ENCODE data around the gene BCL3.
A peak's percentile ranks its signal among the peaks of the same experiment; 100 is the strongest.

BCL3 gene

GRCh38 chr19:44722131-44723121, 26.1 kb upstream of the BCL3 start:
- DNase-seq (ENCODE audit: low spot score): peak; percentile 63
- in situ Hi-C loops (cut with MboI; ENCODE audit: low pct_unique_long_range_greater_than_20kb, low sequenced_read_pairs, unreplicated experiment): no loop called here
- TF ChIP-seq CTCF (IDR thresholded peaks at IDR 0.05; ENCODE audit: extremely low read depth, insufficient read depth, missing control alignments): no peak

- DNase-seq (ENCODE audit: low spot score): peak; percentile 68
- in situ Hi-C loops (cut with MboI; ENCODE audit: low pct_unique_long_range_greater_than_20kb, low sequenced_read_pairs, unreplicated experiment): no loop called here
- TF ChIP-seq CTCF (IDR thresholded peaks at IDR 0.05; ENCODE audit: extremely low read depth, insufficient read depth, missing control alignments): no peak
These were observed 25.1 kb upstream of the BCL3 start for GRCh38 chr19:44723299-44723951.

GRCh38 chr19:44723952-44724319, 24.6 kb upstream of the BCL3 start:
- TF ChIP-seq CTCF (IDR thresholded peaks at IDR 0.05; ENCODE audit: extremely low read depth, insufficient read depth, missing control alignments): peak; percentile 98
- in situ Hi-C loops (cut with MboI; ENCODE audit: low pct_unique_long_range_greater_than_20kb, low sequenced_read_pairs, unreplicated experiment): no loop called here
- peak; percentile 85 for DNase-seq (ENCODE audit: low spot score)

DNA sequence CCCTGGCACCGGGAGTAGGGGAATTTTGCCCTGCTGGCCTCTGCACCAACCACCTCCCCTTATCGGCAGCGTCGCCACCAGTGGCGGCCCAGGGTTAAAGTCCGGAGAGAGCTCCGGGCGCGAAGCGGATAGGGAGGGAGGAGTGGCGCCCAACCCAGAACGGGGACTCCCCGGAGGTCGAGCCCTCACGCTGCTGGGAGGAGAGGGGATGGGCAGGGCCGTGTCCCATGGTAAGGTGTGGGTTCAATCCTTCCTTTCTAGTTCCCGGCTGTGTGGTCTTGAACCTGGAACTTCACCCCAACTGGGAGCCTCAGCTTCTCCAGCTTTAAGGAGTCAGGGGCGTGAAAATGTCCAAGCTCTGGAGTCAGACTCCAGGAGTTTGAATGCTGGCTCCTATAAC, 23.3 kb upstream of the BCL3 start:
- in situ Hi-C loops (cut with MboI; ENCODE audit: low pct_unique_long_range_greater_than_20kb, low sequenced_read_pairs, unreplicated experiment): loop anchor here (5.0 kb wide), 1 partner anchor 37 kb away; no protein-coding TSS in a partner anchor
- no peak for DNase-seq (ENCODE audit: low spot score)
- TF ChIP-seq CTCF (IDR thresholded peaks at IDR 0.05; ENCODE audit: extremely low read depth, insufficient read depth, missing control alignments): no peak

DNA sequence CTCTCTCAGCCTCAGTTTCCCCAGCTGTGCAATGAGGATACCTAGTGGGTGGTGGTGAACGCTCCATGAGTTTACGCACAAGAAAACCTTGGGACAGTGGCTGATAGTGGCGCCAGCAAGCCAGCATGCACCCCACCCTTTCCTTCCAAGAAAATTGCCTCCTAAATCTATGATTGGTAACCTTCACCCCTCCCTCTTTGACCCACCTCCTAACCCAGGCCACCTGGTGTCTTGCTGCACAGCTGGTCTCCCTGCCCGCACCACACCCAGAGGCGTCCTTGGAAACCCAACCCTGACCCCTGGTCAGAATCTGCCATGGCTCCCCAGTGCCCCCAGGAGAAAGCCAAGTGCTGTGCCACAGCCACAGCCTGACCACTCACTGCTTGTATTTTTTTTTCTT, 22.8 kb upstream of the BCL3 start:
- DNase-seq (ENCODE audit: low spot score): no peak
- no peak for TF ChIP-seq CTCF (IDR thresholded peaks at IDR 0.05; ENCODE audit: extremely low read depth, insufficient read depth, missing control alignments)
- in situ Hi-C loops (cut with MboI; ENCODE audit: low pct_unique_long_range_greater_than_20kb, low sequenced_read_pairs, unreplicated experiment): loop anchor here (5.0 kb wide), 1 partner anchor 37 kb away; no protein-coding TSS in a partner anchor

DNA sequence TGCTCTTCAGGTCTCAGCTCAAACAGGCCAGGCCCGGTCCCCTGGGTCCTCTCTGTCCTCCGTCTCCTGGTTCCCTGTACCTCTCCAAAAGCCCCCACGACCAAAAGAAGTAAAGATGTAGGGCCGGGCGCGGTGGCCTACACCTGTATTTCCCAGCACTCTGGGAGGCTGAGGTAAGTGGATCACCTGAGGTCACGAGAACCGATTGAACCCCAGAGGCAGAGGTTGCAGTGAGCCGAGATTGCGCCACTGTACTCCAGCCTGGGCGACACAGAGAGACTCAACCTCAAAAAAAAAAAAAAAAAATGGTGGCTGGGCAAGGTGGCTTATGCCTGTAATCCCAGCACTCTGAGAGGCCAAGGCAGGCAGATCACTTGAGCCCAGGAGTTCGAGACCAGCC, 22.0 kb upstream of the BCL3 start:
- no peak for TF ChIP-seq CTCF (IDR thresholded peaks at IDR 0.05; ENCODE audit: extremely low read depth, insufficient read depth, missing control alignments)
- in situ Hi-C loops (cut with MboI; ENCODE audit: low pct_unique_long_range_greater_than_20kb, low sequenced_read_pairs, unreplicated experiment): loop anchor here (5.0 kb wide), 1 partner anchor 36 kb away; no protein-coding TSS in a partner anchor
- no peak for DNase-seq (ENCODE audit: low spot score)
